Right lobe of liver (tissue), 4 donors: ENCODE data around the gene COL3A1.

Experiments
- CTCF ChIP-seq, 4 donors: fragments of 200-600 bp in 3 of 4; fragments of 450-650 bp in 1 of 4; IDR thresholded peaks; one replicate each; pipeline versions ENCODE4 v1.5.1 to v1.8.0; 2016 to 2022; ENCODE audit warnings: antibody characterized with exemption in 4 of 4, mild to moderate bottlenecking in 2 of 4
- POLR2A ChIP-seq: fragments of 450-650 bp; IDR thresholded peaks from one replicate; pipeline ENCODE4 v1.6.1; 2017; ENCODE audit warnings: antibody characterized with exemption, mild to moderate bottlenecking
- donor health status: DM: no; HTN: no; CAD: no.
- donor health status: DM: no; HTN: no; CAD: no.
- donor health status: DM: no; HTN: yes; CAD: no.

GRCh38 chr2:188956961-188957360, 17.2 kb upstream of the COL3A1 start:
- TF ChIP-seq CTCF (IDR thresholded peaks at IDR 0.05) (no peak), POLR2A (no peak)
